Measurements from ENCODE around the gene IBA57.

The IBA57 gene

GRCh38 chr1:228228601-228229074, 63.0 kb downstream of the IBA57 start:
- no peak for FAIRE-seq

GRCh38 chr1:228231189-228231588, 65.6 kb downstream of the IBA57 start:
- no peak for FAIRE-seq
